Caco-2 (cell line): ENCODE measurements around the gene SCP2. TPM values are rescaled to one million over a fixed set of nuclear protein-coding genes. Genes with fewer than 3 reads are reported as not detected.

Source experiments
- BruUV-seq: library from RNA; stranded (reverse); fragments of 400-500 nt; replicated peaks from 2 replicates; lab custom pipeline; 2021; lab: Mats Ljungman, UMichigan
- CTCF ChIA-PET: fragments of 300-600 bp; sonication (Branson Sonifier 250); formaldehyde crosslinking; loops from one replicate; lab custom pipeline; 2022; ENCODE audit warnings: antibody characterized with exemption; lab: Charles Lee
- POLR2A ChIA-PET: fragments of 300-600 bp; sonication (Branson Sonifier 250); formaldehyde crosslinking; loops from one replicate; lab custom pipeline; 2022; ENCODE audit warnings: antibody characterized with exemption; lab: Charles Lee
- DNase-seq, 2 experiments: peaks; one replicate each; pipeline versions ENCODE4 v3.0.0 to v3.0.0-alpha.2; 2020 to 2022
- H3K27me3 ChIP-seq: replicated peaks from 2 replicates; pipeline ENCODE4 v1.6.0; 2011; ENCODE audit warnings: low read length; ENCODE audit not compliant: control insufficient read depth, insufficient read depth
- H3K36me3 ChIP-seq: 2 replicates; pipeline ENCODE4 v1.5.1; 2011; ENCODE audit warnings: low read length; ENCODE audit not compliant: control insufficient read depth, insufficient read depth
- H3K4me1 ChIP-seq: fragments of 250-450 bp; sonication (Bioruptor Pico); 2 replicates; pipeline ENCODE4 v1.5.1; 2020; ENCODE audit warnings: mild to moderate bottlenecking
- H3K4me3 ChIP-seq: 2 replicates; pipeline ENCODE4 v1.5.1; 2011; ENCODE audit warnings: low read depth, mild to moderate bottlenecking, control low read depth, low read length
- H3K9me3 ChIP-seq: fragments of 250-450 bp; sonication (Bioruptor Pico); 2 replicates; pipeline ENCODE4 v1.5.1; 2020; ENCODE audit warnings: mild to moderate bottlenecking, moderate library complexity
- H3K27ac Mint-ChIP-seq: one replicate; pipeline ENCODE4 v1.8.0; 2022; ENCODE audit warnings: mixed read lengths; ENCODE audit not compliant: unreplicated experiment
- H3K27me3 Mint-ChIP-seq: one replicate; pipeline ENCODE4 v1.8.0; 2022; ENCODE audit warnings: mixed read lengths; ENCODE audit not compliant: insufficient read depth, unreplicated experiment
- H3K36me3 Mint-ChIP-seq: one replicate; pipeline ENCODE4 v1.8.0; 2022; ENCODE audit warnings: mild to moderate bottlenecking, mixed read lengths; ENCODE audit not compliant: insufficient read depth, unreplicated experiment
- H3K4me1 Mint-ChIP-seq: one replicate; pipeline ENCODE4 v1.8.0; 2022; ENCODE audit warnings: low read depth, mixed read lengths; ENCODE audit not compliant: unreplicated experiment
- H3K4me3 Mint-ChIP-seq: one replicate; pipeline ENCODE4 v1.8.0; 2022; ENCODE audit warnings: mild to moderate bottlenecking, moderate library complexity, mixed read lengths; ENCODE audit not compliant: unreplicated experiment
- H3K9me3 Mint-ChIP-seq: one replicate; pipeline ENCODE4 v1.8.0; 2022; ENCODE audit warnings: mixed read lengths; ENCODE audit not compliant: unreplicated experiment
- intact Hi-C: fragments of 100-400 bp; cut with micrococcal nuclease; formaldehyde crosslinking; loops from one replicate; pipeline ENCODE4 v1.10.0; 2022; ENCODE audit not compliant: unreplicated experiment
- total RNA-seq: library from RNA; stranded (reverse); gene quantifications from 2 replicates; pipeline ENCODE4 v1.2.3, GENCODE V29; 2022
- TF ChIP-seq, protein P1 (sequence below), 2 experiments: fragments of 200-600 bp in 1 of 2; IDR thresholded peaks; 1 replicate in 1 of 2; 2 replicates in 1 of 2; pipeline versions ENCODE4 v1.5.1 to v1.8.0; 2011 to 2022; ENCODE audit warnings: antibody characterized with exemption in 1 of 2, control low read depth in 1 of 2, inconsistent platforms in 1 of 2, low read depth in 1 of 2, low read length in 1 of 2, mild to moderate bottlenecking in 1 of 2, moderate library complexity in 1 of 2; ENCODE audit not compliant: insufficient read depth in 1 of 2, severe bottlenecking in 1 of 2, unreplicated experiment in 1 of 2

SCP2 gene
- total RNA-seq, 1 experiment from 2014 or later, result 67.0 TPM

GRCh38 chr1:53082826-53083455 lies 155.9 kb downstream of the SCP2 start:
- no TSS peak for BruUV-seq
- intact Hi-C loops, result no loop called here
- Mint-ChIP-seq H3K27me3 (no peaks in the 10 kb centered on the region), H3K4me1 (no peaks in the 10 kb centered on the region), H3K4me3 (no peak overlapping the region), H3K9me3 (no peaks in the 10 kb centered on the region), H3K27ac (no peak overlapping the region), H3K36me3 (peaks cover 4% of the 10 kb centered on the region)
- CTCF ChIA-PET, result no interaction called here
- Histone ChIP-seq H3K27me3 (no peaks in the 10 kb centered on the region), H3K9me3 (no peaks in the 10 kb centered on the region), H3K4me1 (no peaks in the 10 kb centered on the region), H3K4me3 (no peak overlapping the region), H3K36me3 (no peaks in the 10 kb centered on the region)
- DNase-seq, result no peak
- TF ChIP-seq, protein P1, sequence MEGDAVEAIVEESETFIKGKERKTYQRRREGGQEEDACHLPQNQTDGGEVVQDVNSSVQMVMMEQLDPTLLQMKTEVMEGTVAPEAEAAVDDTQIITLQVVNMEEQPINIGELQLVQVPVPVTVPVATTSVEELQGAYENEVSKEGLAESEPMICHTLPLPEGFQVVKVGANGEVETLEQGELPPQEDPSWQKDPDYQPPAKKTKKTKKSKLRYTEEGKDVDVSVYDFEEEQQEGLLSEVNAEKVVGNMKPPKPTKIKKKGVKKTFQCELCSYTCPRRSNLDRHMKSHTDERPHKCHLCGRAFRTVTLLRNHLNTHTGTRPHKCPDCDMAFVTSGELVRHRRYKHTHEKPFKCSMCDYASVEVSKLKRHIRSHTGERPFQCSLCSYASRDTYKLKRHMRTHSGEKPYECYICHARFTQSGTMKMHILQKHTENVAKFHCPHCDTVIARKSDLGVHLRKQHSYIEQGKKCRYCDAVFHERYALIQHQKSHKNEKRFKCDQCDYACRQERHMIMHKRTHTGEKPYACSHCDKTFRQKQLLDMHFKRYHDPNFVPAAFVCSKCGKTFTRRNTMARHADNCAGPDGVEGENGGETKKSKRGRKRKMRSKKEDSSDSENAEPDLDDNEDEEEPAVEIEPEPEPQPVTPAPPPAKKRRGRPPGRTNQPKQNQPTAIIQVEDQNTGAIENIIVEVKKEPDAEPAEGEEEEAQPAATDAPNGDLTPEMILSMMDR (IDR thresholded peaks at IDR 0.05; ENCODE audit: insufficient read depth in 1 of 2, low read depth in 1 of 2, low read length in 1 of 2, severe bottlenecking in 1 of 2, unreplicated experiment in 1 of 2), result no peak
- POLR2A ChIA-PET, result no interaction called here

GRCh38 chr1:53083636-53084588 lies 156.8 kb downstream of the SCP2 start:
- BruUV-seq, result no TSS peak
- no peak overlapping the region for H3K4me3 ChIP-seq
- intact Hi-C loops, result no loop called here

DNA sequence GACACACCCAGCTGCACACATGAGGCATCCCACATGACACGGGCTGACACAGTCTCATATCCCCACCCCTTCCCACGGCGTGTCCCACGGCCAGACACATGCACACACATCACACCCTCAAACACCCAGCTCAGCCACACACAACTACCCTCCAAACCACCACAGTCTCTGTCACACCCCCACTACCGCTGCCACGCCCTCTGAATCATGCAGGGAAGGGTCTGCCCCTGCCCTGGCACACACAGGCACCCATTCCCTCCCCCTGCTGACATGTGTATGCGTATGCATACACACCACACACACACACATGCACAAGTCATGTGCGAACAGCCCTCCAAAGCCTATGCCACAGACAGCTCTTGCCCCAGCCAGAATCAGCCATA lies 157.5 kb downstream of the SCP2 start:
- Histone ChIP-seq H3K9me3 (no peaks in the 10 kb centered on the region), H3K36me3 (no peaks in the 10 kb centered on the region), H3K27me3 (no peaks in the 10 kb centered on the region), H3K4me3 (no peak overlapping the region), H3K4me1 (peaks cover 8% of the 10 kb centered on the region)
- ChIA-PET CTCF (no interaction called here), POLR2A (no interaction called here)
- no peak overlapping the region for H3K27ac Mint-ChIP-seq
- BruUV-seq, result no TSS peak
- no peak overlapping the region for H3K4me3 Mint-ChIP-seq
- TF ChIP-seq, protein P1 (IDR thresholded peaks at IDR 0.05; ENCODE audit: insufficient read depth in 1 of 2, low read depth in 1 of 2, low read length in 1 of 2, severe bottlenecking in 1 of 2, unreplicated experiment in 1 of 2), result no peak
- no peaks in the 10 kb centered on the region for H3K4me1 Mint-ChIP-seq
- no peak for DNase-seq
- no peaks in the 10 kb centered on the region for H3K27me3 Mint-ChIP-seq
- peaks cover 4% of the 10 kb centered on the region for H3K36me3 Mint-ChIP-seq
- no peaks in the 10 kb centered on the region for H3K9me3 Mint-ChIP-seq
- intact Hi-C loops, result no loop called here

More at GRCh38 chr1:53083636-53084588, 156.8 kb downstream of the SCP2 start:
- ChIA-PET CTCF (interaction anchor here (0.6 kb wide), 1 partner anchor 80 kb away, joined by 4 read pairs; no protein-coding TSS in a partner anchor), POLR2A (no interaction called here)
- Mint-ChIP-seq H3K27ac (no peak overlapping the region), H3K9me3 (no peaks in the 10 kb centered on the region), H3K27me3 (no peaks in the 10 kb centered on the region), H3K4me3 (no peak overlapping the region), H3K36me3 (peaks cover 4% of the 10 kb centered on the region), H3K4me1 (no peaks in the 10 kb centered on the region)
- no peaks in the 10 kb centered on the region for H3K27me3 ChIP-seq
- H3K36me3 ChIP-seq, result no peaks in the 10 kb centered on the region
- DNase-seq, result no peak
- peaks cover 1% of the 10 kb centered on the region for H3K4me1 ChIP-seq
- TF ChIP-seq, protein P1 (IDR thresholded peaks at IDR 0.05; ENCODE audit: insufficient read depth in 1 of 2, low read depth in 1 of 2, low read length in 1 of 2, severe bottlenecking in 1 of 2, unreplicated experiment in 1 of 2), result no peak
- H3K9me3 ChIP-seq, result no peaks in the 10 kb centered on the region
